ENCODE measurements around the gene KDM6A.
"Not testable (repeated sequence)": the region's sequence is repeated elsewhere in the genome, so short reads cannot be mapped to it uniquely, and the experiment has no call there.

Gene KDM6A

GRCh38 chrX:45133465-45133864, 260.5 kb downstream of the KDM6A start:
- DNase-seq: no peak

- DNase-seq: no peak
Measured at GRCh38 chrX:45134315-45134731, 261.3 kb downstream of the KDM6A start.

- DNase-seq: no peak
Measured at GRCh38 chrX:45134775-45135174, 261.8 kb downstream of the KDM6A start.

- DNase-seq: not testable (repeated sequence)
Measured at GRCh38 chrX:45135391-45136075, 262.5 kb downstream of the KDM6A start.

- DNase-seq: no peak
Measured at GRCh38 chrX:45137531-45137930, 264.5 kb downstream of the KDM6A start.

- no peak for DNase-seq
Measured at GRCh38 chrX:45138525-45138924, 265.5 kb downstream of the KDM6A start.

- no peak for DNase-seq
Measured at GRCh38 chrX:45140812-45141211, 267.8 kb downstream of the KDM6A start.

GRCh38 chrX:45142185-45142584, 269.2 kb downstream of the KDM6A start:
- no peak for DNase-seq

- no peak for DNase-seq
Measured at GRCh38 chrX:45143455-45143854, 270.5 kb downstream of the KDM6A start.

- DNase-seq: no peak
Measured at GRCh38 chrX:45145492-45146215, 272.7 kb downstream of the KDM6A start.

- DNase-seq: no peak
Measured at GRCh38 chrX:45150821-45151220, 277.8 kb downstream of the KDM6A start.

GRCh38 chrX:45154033-45154360, 281.0 kb downstream of the KDM6A start:
- no peak for DNase-seq

GRCh38 chrX:45154462-45154861, 281.5 kb downstream of the KDM6A start:
- no peak for DNase-seq

- no peak for DNase-seq
Measured at GRCh38 chrX:45157647-45158046, 284.7 kb downstream of the KDM6A start.
